GM12801 (cell line): ENCODE results near the gene RNF130.

Experiments
- CTCF ChIP-seq: IDR thresholded peaks from one replicate; pipeline ENCODE4 v1.5.1; 2011; ENCODE audit warnings: control low read depth; ENCODE audit not compliant: insufficient read length; ENCODE audit errors: extremely low read depth

The RNF130 gene

DNA sequence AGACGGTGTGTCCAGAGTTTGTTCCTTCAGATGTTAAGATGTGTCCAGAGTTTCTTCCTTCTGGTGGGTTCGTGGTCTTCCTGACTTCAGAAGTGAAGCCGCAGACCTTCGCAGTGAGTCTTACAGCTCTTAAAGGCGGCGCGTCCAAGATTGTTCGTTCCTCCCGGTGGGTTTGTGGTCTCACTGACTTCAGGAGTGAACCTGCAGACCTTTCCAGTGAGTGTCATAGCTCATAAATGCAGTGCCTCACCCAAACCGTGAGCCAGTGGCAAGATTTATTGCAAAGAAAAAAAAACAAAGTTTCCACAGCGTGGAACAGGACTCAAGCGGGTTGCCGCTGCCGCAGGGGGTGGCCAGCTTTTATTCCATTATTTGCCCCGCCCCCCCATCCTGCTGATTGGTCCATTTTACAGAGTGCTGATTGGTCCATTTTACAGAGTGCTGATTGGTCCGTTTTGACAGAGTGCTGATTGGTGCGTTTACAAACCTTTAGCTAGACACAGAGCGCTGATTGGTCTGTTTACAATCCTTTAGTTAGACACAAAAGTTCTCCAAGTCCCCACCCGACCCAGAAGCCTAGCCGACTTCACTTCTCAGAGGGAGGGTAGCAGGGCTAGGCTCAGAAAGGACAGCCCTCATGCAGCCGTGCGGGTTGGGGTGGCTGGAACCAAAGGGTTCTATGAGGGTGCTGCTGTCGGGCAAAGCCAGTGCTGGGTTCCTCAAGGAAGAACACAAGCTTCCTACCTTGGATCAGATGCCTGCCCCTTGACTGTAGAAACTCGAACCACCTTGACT lies 9.1 kb upstream of the RNF130 start:
- no peak for TF ChIP-seq CTCF

DNA sequence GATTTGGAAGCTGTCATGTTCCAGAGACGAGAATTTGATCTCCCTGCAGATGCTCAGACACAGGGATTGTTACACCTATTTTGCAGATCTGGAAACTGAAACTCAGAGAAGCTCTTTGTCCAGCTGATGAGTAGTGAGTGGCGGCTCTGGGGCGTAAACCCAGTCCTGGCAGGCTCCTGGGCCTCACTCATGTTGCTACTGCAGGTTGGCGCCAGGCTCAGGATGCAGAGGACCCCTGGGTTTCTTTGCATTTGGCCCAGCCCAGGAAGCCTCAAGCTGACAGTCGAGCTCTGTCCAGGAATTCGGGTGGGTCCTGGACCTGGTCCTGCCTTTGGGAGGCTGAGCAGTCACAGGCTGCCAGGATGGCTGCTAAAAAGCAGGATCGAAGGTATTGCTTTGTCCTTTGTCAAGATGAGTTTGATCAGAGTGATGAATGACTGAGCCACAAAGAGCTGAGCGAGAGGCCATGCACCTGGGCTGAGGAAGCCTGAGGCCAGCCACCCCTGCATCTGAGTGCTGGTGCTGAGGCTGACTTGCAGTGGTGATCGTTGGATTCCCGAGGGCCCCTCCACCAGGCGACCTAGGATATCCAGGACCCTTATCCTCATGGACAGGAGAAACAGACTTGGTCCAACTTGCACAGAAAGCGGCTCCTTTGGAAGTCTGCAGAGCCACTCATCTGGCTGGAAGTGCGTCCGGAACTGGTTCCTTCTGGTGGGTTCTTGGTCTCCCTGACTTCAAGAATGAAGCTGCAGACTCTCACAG lies 8.3 kb upstream of the RNF130 start:
- TF ChIP-seq CTCF, result no peak

DNA sequence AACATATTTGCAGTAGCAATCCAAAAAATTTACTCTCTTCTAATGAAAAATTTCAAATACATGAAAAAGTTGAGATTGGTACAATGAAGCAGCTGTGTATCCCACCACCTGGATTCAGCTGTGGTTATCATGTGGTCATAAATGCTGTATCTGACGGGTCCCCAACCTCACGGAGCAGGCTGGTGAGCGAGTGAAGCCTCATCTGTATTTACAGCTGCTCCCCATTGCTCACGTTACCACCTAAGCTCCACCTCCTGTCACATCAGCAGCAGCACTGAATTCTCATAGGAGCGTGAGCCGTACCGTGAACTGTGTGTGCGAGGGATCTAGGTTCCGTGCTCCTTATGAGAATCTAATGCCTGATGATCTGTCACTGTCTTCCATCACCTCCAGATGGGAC lies 6.8 kb upstream of the RNF130 start:
- TF ChIP-seq CTCF, result no peak

GRCh38 chr5:180077594-180078284 lies 6.2 kb upstream of the RNF130 start:
- TF ChIP-seq CTCF, result no peak

DNA sequence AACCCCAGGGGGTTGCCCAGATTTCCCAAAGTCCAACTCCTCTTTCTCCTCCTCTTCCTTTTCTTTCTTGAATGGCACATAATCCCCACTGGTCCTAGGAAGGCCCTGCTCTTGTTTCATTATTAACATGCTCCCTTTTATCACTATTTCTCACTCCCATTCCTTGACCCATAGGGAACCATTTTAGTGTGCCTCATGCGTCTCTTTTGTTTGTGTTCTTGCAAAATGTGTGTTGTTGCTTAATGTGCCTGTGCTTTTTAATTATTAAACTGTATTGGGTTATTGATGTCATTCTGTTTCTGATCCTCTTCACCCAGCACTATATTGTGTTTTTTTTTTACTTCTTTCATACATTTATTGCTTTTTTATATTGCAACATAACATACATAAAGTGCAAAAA lies 4.1 kb upstream of the RNF130 start:
- no peak for TF ChIP-seq CTCF

DNA sequence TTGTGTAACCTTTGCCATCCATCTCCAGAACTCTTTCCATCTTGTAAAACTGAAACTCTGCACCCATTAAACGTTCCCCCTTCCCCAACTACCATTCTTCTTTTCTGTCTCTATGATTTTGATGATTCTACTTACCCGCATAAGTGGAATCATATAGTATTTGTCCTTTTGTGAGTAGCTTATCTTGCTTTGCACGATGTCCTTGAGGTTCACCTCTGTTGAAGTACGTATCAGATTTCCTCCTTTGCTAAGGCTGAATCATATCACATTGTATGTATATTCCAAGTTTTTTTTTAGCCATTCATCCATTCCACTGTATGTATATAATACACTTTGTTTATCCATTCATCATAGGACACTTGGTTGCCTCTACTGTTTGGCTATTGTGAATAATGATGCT lies 2.9 kb upstream of the RNF130 start:
- TF ChIP-seq CTCF, result no peak

DNA sequence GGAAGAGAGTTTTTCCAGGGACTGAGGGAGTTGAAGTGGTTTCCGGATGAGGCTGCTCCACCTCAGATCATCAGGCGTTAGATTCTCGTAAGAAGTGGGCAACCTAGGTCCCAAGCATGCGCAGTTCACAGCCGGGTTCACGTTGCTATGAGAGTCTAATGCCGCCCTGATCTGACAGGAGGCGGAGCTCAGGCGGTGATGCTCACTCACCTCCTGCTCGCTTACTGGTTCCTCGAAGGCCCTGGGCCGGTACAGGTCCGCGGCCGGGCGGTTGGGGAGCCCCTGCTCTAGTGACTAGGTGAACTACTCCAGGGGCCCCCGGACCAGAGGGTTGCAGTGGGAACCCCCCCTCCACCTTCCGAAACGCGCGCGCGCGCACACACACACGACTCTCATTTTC lies 997 bp upstream of the RNF130 start:
- no peak for TF ChIP-seq CTCF
